ENCODE results near the gene KIRREL3.

Gene KIRREL3

DNA sequence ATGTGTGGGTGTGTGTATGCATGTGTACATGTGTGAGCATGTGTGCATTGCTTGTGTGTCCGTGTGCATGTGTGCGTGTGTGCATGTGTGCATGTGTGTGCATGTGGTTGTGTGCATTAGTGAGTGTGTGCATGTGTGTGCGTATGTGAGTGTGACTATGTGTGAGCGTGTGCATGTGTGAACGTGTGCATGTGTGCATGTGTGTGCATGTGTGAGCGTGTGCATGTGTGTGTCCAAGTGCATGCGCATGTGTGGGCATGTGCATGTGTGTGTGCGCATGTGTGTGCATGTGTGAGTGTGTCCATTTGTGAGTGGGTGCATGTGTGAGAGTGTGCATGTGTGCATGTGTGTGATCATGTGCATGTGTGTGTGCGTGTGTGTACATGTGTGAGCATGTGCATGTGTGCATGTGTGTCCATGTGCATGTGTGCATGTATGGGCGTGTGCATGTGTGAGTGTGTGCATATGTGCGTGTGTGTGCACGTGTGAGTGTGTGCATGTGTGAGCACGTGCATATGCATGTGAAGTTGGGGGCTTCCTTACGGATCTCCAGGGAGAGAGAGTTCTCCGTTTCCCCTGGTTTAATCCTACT is 549.3 kb downstream of the KIRREL3 start:
- TF ChIP-seq, protein P1, sequence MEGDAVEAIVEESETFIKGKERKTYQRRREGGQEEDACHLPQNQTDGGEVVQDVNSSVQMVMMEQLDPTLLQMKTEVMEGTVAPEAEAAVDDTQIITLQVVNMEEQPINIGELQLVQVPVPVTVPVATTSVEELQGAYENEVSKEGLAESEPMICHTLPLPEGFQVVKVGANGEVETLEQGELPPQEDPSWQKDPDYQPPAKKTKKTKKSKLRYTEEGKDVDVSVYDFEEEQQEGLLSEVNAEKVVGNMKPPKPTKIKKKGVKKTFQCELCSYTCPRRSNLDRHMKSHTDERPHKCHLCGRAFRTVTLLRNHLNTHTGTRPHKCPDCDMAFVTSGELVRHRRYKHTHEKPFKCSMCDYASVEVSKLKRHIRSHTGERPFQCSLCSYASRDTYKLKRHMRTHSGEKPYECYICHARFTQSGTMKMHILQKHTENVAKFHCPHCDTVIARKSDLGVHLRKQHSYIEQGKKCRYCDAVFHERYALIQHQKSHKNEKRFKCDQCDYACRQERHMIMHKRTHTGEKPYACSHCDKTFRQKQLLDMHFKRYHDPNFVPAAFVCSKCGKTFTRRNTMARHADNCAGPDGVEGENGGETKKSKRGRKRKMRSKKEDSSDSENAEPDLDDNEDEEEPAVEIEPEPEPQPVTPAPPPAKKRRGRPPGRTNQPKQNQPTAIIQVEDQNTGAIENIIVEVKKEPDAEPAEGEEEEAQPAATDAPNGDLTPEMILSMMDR (IDR thresholded peaks at IDR 0.05; ENCODE audit: low read depth, low read length): no peak
- H3K4me3 ChIP-seq (ENCODE audit: low read depth, low read length): no peak overlapping the region

DNA sequence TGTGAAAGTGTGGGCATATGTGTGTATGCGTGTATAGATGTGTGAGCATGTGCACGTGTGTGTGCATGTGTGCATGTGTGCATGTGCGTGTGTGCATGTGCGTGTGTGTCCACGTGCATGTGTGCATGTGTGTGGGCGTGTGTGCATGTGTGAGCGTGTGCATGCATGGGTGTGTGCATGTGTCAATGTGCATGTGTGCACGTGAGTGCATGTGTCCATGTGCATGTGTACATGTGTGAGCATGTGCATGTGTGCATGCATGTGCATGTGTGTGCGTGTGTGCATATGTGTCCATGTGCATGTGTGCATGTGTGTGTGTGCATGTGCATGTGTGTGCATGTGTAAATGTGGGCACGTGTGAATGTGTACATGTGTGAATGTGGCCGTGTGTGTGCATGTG is 549.8 kb downstream of the KIRREL3 start:
- TF ChIP-seq, protein P1 (IDR thresholded peaks at IDR 0.05; ENCODE audit: low read depth, low read length): no peak
- no peak overlapping the region for H3K4me3 ChIP-seq (ENCODE audit: low read depth, low read length)

DNA sequence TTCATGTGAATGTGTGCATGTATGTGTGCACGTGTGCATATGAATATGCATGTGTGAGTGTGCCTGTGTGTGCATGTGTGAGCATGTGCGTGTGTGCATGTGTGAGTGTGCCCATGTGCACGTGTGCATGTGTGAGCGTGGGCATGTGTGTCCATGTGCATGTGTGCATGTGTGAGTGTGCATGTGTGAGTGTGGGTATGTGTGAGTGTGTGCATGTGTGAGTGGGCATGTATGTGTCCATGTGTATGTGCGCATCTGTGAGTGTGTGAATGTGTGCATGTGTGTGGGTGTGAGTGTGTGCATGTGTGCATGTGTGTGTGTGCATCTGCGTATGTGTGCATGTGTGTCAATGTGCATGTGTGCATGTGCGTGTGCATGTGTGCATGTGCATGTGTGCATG is 550.4 kb downstream of the KIRREL3 start:
- no peak overlapping the region for H3K4me3 ChIP-seq (ENCODE audit: low read depth, low read length)
- TF ChIP-seq, protein P1 (IDR thresholded peaks at IDR 0.05; ENCODE audit: low read depth, low read length): no peak

DNA sequence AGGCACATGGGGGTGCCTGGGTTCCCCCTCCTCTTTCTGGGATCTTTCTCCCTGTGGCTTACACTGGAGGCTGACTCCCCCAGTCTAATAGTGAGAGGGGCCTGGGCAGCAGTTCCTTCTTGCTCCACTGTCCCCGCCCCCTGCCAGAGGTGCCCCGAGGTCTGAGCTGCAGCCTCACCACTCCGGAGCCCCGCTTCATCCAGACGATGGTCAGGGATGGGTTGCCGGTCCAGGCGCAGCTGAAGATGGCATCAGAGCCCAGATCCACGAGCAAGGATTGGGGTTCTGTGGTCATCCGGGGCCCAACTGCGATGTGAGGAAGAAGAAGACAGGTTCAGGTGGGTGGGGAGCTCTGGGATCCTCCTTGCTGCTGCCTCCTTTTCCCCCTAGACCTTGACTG is 554.0 kb downstream of the KIRREL3 start:
- no peak overlapping the region for H3K4me3 ChIP-seq (ENCODE audit: low read depth, low read length)
- TF ChIP-seq, protein P1 (IDR thresholded peaks at IDR 0.05; ENCODE audit: low read depth, low read length): no peak

DNA sequence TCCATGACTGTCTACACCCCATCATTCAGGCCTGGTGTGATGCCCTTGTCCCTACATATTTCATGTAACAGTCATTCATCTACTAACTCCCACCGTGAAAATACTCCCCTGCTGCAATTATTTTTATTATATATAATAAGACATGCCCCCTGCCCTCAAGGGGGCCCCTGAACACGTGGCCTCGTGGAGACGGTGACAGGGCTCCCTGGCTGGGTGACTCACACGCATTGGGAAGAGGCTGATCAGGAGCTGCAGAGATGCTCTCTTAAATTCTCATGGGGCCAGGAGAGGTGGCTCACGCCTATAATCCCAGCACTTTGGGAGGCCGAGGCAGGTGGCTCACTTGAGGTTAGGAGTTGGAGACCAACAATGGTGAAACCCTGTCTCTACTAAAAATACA is 556.5 kb downstream of the KIRREL3 start:
- H3K4me3 ChIP-seq (ENCODE audit: low read depth, low read length): no peak overlapping the region
- TF ChIP-seq, protein P1 (IDR thresholded peaks at IDR 0.05; ENCODE audit: low read depth, low read length): no peak

DNA sequence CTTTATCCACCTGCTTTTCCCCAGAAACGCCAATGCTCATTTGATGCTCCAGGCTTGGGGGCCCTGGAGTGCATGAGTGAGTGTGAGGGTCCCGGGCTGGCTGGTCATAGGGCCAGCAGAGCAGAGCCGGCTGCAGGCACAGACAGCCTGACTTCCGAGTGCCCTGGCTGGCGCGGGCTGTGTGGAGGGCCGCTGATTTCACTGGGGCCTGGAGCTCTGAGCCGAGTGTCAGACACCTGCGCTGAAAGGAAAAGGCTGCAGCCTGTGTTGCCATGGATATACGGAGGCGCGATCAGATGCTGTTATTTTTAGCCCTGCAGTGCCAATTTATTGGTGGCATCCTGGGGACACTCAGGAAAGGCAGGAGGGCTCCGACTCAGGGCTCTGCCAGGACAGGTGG is 557.5 kb downstream of the KIRREL3 start:
- no peak overlapping the region for H3K4me3 ChIP-seq (ENCODE audit: low read depth, low read length)

DNA sequence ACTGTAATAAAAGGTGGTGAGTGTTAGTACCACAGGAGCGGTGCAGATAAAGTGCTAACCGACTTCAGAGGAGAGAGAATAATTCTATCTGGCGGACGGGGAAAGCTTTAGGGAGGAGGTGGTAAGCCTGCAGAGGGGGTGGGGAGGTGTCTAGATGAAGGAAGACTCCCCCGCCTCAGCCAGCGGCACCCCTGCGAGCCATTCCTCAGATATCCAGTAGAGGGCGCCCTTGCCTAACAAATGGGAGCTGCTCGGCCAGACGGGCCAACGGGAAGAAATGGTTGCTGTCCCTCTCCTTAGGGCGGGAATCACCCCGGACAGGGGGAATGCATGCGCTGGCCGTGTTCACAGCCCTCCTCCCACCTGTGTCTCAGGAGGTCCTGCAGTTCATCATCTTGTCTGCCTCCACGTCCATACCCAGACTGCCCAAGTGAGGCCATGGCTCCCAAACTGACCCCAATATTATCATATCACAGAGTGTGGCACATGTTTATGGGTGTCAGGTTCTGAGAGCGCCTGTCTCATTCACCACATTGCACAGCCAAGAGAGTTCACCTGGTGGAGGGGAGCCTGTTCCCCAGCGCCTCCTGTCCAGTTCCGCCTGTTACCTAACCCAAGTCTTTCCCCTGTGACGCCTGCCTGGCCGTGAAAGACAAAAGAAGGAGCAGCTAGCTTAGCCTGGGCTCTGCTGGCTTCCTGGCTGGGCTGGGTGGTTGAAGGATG is 559.6 kb downstream of the KIRREL3 start:
- no peak overlapping the region for H3K4me3 ChIP-seq (ENCODE audit: low read depth, low read length)
- TF ChIP-seq, protein P1 (IDR thresholded peaks at IDR 0.05; ENCODE audit: low read depth, low read length): peak; percentile 92

More for the DNA sequence above, 557.5 kb downstream of the KIRREL3 start:
- TF ChIP-seq, protein P1 (IDR thresholded peaks at IDR 0.05; ENCODE audit: low read depth, low read length): no peak

Data from WI38 (cell line).